DMS153 (cell line): ENCODE measurements around the gene PPARGC1A.

Experiments
- DNase-seq: peaks from one replicate; lab custom pipeline; 2025; lab: John Stamatoyannopoulos, UW

The PPARGC1A gene

GRCh38 chr4:23838131-23838530, 51.7 kb downstream of the PPARGC1A start:
- no peak for DNase-seq

- no peak for DNase-seq
These were observed 52.5 kb downstream of the PPARGC1A start for GRCh38 chr4:23837371-23837770.

GRCh38 chr4:23835774-23836478, 53.9 kb downstream of the PPARGC1A start:
- no peak for DNase-seq

- DNase-seq, result no peak
These were observed 61.1 kb downstream of the PPARGC1A start for GRCh38 chr4:23828779-23829178.

- DNase-seq, result no peak
These were observed 61.7 kb downstream of the PPARGC1A start for GRCh38 chr4:23828020-23828715.

- DNase-seq, result no peak
These were observed 67.7 kb downstream of the PPARGC1A start for GRCh38 chr4:23822181-23822580.

- DNase-seq, result no peak
These were observed 70.8 kb downstream of the PPARGC1A start for GRCh38 chr4:23819041-23819511.

GRCh38 chr4:23818097-23818885, 71.6 kb downstream of the PPARGC1A start:
- peak; percentile 89 for DNase-seq

GRCh38 chr4:23814996-23815660, 74.7 kb downstream of the PPARGC1A start:
- DNase-seq, result no peak

- no peak for DNase-seq
These were observed 75.3 kb downstream of the PPARGC1A start for GRCh38 chr4:23814587-23814986.

GRCh38 chr4:23811161-23811560, 78.7 kb downstream of the PPARGC1A start:
- DNase-seq, result no peak

GRCh38 chr4:23805450-23805851, 84.4 kb downstream of the PPARGC1A start:
- no peak for DNase-seq

GRCh38 chr4:23789762-23790161, 100.1 kb downstream of the PPARGC1A start:
- DNase-seq, result no peak

GRCh38 chr4:23788460-23788859, 101.4 kb downstream of the PPARGC1A start:
- peak; percentile 39 for DNase-seq

- no peak for DNase-seq
These were observed 101.8 kb downstream of the PPARGC1A start for GRCh38 chr4:23788027-23788426.

- DNase-seq, result no peak
These were observed 106.9 kb downstream of the PPARGC1A start for GRCh38 chr4:23782778-23783437.

- DNase-seq, result no peak
These were observed 110.0 kb downstream of the PPARGC1A start for GRCh38 chr4:23779839-23780238.

- DNase-seq, result no peak
These were observed 110.4 kb downstream of the PPARGC1A start for GRCh38 chr4:23779422-23779821.

- no peak for DNase-seq
These were observed 114.2 kb downstream of the PPARGC1A start for GRCh38 chr4:23775694-23776093.

GRCh38 chr4:23774909-23775308, 114.9 kb downstream of the PPARGC1A start:
- no peak for DNase-seq

- no peak for DNase-seq
These were observed 115.8 kb downstream of the PPARGC1A start for GRCh38 chr4:23773884-23774636.
